ENCODE data around the gene CDC6.

CDC6 gene

GRCh38 chr17:40346765-40347158 lies 59.1 kb downstream of the CDC6 start:
- no peak overlapping the region for H3K27ac ChIP-seq (ENCODE audit: low read length, poor library complexity, severe bottlenecking)
- H2BK120ac ChIP-seq (ENCODE audit: low read depth, low read length): peak overlapping the region; percentile 15
- H3K18ac ChIP-seq (ENCODE audit: low read depth in 1 of 2, low read length in 2 of 2): peak overlapping the region; percentile 63 to 76
- peaks cover 24 to 47% of the 10 kb centered on the region in 2 experiments for H3K36me3 ChIP-seq (ENCODE audit: control insufficient read depth in 1 of 2, insufficient read depth in 2 of 2, low read depth in 1 of 2, low read length in 2 of 2)
- H2BK15ac ChIP-seq (ENCODE audit: low read depth, poor library complexity, severe bottlenecking): peak overlapping the region; percentile 26
- H2AK5ac ChIP-seq (ENCODE audit: low read length, severe bottlenecking): peak overlapping the region; percentile 46
- H3K4me2 ChIP-seq (ENCODE audit: low read length, poor library complexity, severe bottlenecking): no peak overlapping the region
- no peaks in the 10 kb centered on the region for H3K27me3 ChIP-seq (ENCODE audit: control insufficient read depth in 1 of 2, insufficient read depth in 1 of 2, low read length in 2 of 2)
- peaks cover 50% of the 10 kb centered on the region for H3K79me1 ChIP-seq (replicated peaks; ENCODE audit: low read length, poor library complexity, severe bottlenecking)
- no peaks in the 10 kb centered on the region for H3K9me3 ChIP-seq (ENCODE audit: control insufficient read depth, low read length)
- H2BK5ac ChIP-seq (ENCODE audit: low read depth, low read length, poor library complexity, severe bottlenecking): no peak overlapping the region
- peak overlapping the region in 1 of 2 experiments; percentile 18 for H3K23ac ChIP-seq (ENCODE audit: low read length in 2 of 2)
- H4K8ac ChIP-seq (ENCODE audit: low read length): no peak overlapping the region
- peak overlapping the region in 1 of 2 experiments; percentile 81 for H2BK12ac ChIP-seq (ENCODE audit: low read length in 2 of 2)
- no peak overlapping the region for H3K9ac ChIP-seq (ENCODE audit: low read length)
- DNase-seq: no peak
- peak overlapping the region; percentile 46 to 56 for H3K4ac ChIP-seq (ENCODE audit: low read depth in 1 of 2, low read length in 2 of 2)
- no peak overlapping the region for H2AFZ ChIP-seq (ENCODE audit: low read depth, low read length)
- peaks cover 68% of the 10 kb centered on the region for H3K4me1 ChIP-seq (ENCODE audit: control insufficient read depth, insufficient read depth, low read depth, low read length)
- H3K14ac ChIP-seq (ENCODE audit: low read length in 2 of 2): peak overlapping the region in 1 of 2 experiments; percentile 68
- H4K91ac ChIP-seq (ENCODE audit: low read length): peak overlapping the region; percentile 75
- no peak overlapping the region for H3K4me3 ChIP-seq (ENCODE audit: insufficient read depth in 1 of 2, low read depth in 1 of 2, low read length in 2 of 2)
- WGBS: 100% methylated on average over 1 of the region's 1 CpG

GRCh38 chr17:40347319-40348135 lies 59.8 kb downstream of the CDC6 start:
- peak overlapping the region; percentile 42 for H2AK5ac ChIP-seq (ENCODE audit: low read length, severe bottlenecking)

DNA sequence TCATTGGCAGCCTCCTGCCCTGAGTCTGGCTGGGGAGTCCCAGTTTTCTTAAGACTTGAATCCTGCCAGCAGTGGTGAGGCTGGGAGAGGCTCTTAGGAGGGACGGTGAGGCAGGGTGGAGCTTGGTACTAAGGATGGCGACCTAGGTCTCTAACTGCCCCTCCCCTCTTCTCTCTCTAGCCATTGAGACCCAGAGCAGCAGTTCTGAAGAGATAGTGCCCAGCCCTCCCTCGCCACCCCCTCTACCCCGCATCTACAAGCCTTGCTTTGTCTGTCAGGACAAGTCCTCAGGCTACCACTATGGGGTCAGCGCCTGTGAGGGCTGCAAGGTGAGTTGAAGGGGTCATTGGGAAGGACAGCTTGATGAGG lies 60.4 kb downstream of the CDC6 start:
- H3K9ac ChIP-seq (ENCODE audit: low read length): peak overlapping the region; percentile 43
- H2AK5ac ChIP-seq (ENCODE audit: low read length, severe bottlenecking): no peak overlapping the region
- no peak overlapping the region for H2AFZ ChIP-seq (ENCODE audit: low read depth, low read length)
- H4K91ac ChIP-seq (ENCODE audit: low read length): peak overlapping the region; percentile 45
- peaks cover 38 to 61% of the 10 kb centered on the region in 2 experiments for H3K36me3 ChIP-seq (ENCODE audit: control insufficient read depth in 1 of 2, insufficient read depth in 2 of 2, low read depth in 1 of 2, low read length in 2 of 2)
- peaks cover 53% of the 10 kb centered on the region for H3K79me1 ChIP-seq (replicated peaks; ENCODE audit: low read length, poor library complexity, severe bottlenecking)
- no peak for DNase-seq
- no peak overlapping the region for H2BK5ac ChIP-seq (ENCODE audit: low read depth, low read length, poor library complexity, severe bottlenecking)
- peak overlapping the region in 1 of 2 experiments; percentile 15 for H3K4ac ChIP-seq (ENCODE audit: low read depth in 1 of 2, low read length in 2 of 2)
- no peak overlapping the region for H3K27ac ChIP-seq (ENCODE audit: low read length, poor library complexity, severe bottlenecking)
- H2BK120ac ChIP-seq (ENCODE audit: low read depth, low read length): peak overlapping the region; percentile 36
- H3K23ac ChIP-seq (ENCODE audit: low read length in 2 of 2): no peak overlapping the region
- H2BK15ac ChIP-seq (ENCODE audit: low read depth, poor library complexity, severe bottlenecking): no peak overlapping the region
- no peaks in the 10 kb centered on the region for H3K9me3 ChIP-seq (ENCODE audit: control insufficient read depth, low read length)
- H3K4me3 ChIP-seq (ENCODE audit: insufficient read depth in 1 of 2, low read depth in 1 of 2, low read length in 2 of 2): peak overlapping the region in 1 of 2 experiments; percentile 2
- 86% methylated on average over 2 of the region's 5 CpGs for WGBS
- no peak overlapping the region for H3K4me2 ChIP-seq (ENCODE audit: low read length, poor library complexity, severe bottlenecking)
- H4K8ac ChIP-seq (ENCODE audit: low read length): no peak overlapping the region
- H3K18ac ChIP-seq (ENCODE audit: low read depth in 1 of 2, low read length in 2 of 2): peak overlapping the region; percentile 68 to 76
- H3K4me1 ChIP-seq (ENCODE audit: control insufficient read depth, insufficient read depth, low read depth, low read length): peaks cover 64% of the 10 kb centered on the region
- H3K27me3 ChIP-seq (ENCODE audit: control insufficient read depth in 1 of 2, insufficient read depth in 1 of 2, low read length in 2 of 2): no peaks in the 10 kb centered on the region
- peak overlapping the region in 1 of 2 experiments; percentile 26 for H3K14ac ChIP-seq (ENCODE audit: low read length in 2 of 2)
- peak overlapping the region; percentile 7 to 15 for H2BK12ac ChIP-seq (ENCODE audit: low read length in 2 of 2)

More at GRCh38 chr17:40347319-40348135, 59.8 kb downstream of the CDC6 start:
- DNase-seq: no peak
- Histone ChIP-seq H3K23ac (ENCODE audit: low read length in 2 of 2) (no peak overlapping the region), H3K4ac (ENCODE audit: low read depth in 1 of 2, low read length in 2 of 2) (peak overlapping the region; percentile 35 to 46), H3K18ac (ENCODE audit: low read depth in 1 of 2, low read length in 2 of 2) (peak overlapping the region; percentile 68 to 76), H2BK12ac (ENCODE audit: low read length in 2 of 2) (peak overlapping the region; percentile 7 to 78), H2AFZ (ENCODE audit: low read depth, low read length) (no peak overlapping the region), H4K8ac (ENCODE audit: low read length) (no peak overlapping the region), H3K79me1 (replicated peaks; ENCODE audit: low read length, poor library complexity, severe bottlenecking) (peaks cover 54% of the 10 kb centered on the region), H2BK15ac (ENCODE audit: low read depth, poor library complexity, severe bottlenecking) (no peak overlapping the region), H4K91ac (ENCODE audit: low read length) (peak overlapping the region; percentile 77), H3K9ac (ENCODE audit: low read length) (peak overlapping the region; percentile 41), H3K14ac (ENCODE audit: low read length in 2 of 2) (no peak overlapping the region), H3K4me2 (ENCODE audit: low read length, poor library complexity, severe bottlenecking) (no peak overlapping the region), H3K27me3 (ENCODE audit: control insufficient read depth in 1 of 2, insufficient read depth in 1 of 2, low read length in 2 of 2) (no peaks in the 10 kb centered on the region), H3K9me3 (ENCODE audit: control insufficient read depth, low read length) (no peaks in the 10 kb centered on the region), H2BK120ac (ENCODE audit: low read depth, low read length) (peak overlapping the region; percentile 36), H2BK5ac (ENCODE audit: low read depth, low read length, poor library complexity, severe bottlenecking) (no peak overlapping the region), H3K36me3 (ENCODE audit: control insufficient read depth in 1 of 2, insufficient read depth in 2 of 2, low read depth in 1 of 2, low read length in 2 of 2) (peaks cover 32 to 55% of the 10 kb centered on the region in 2 experiments), H3K4me3 (ENCODE audit: insufficient read depth in 1 of 2, low read depth in 1 of 2, low read length in 2 of 2) (no peak overlapping the region), H3K4me1 (ENCODE audit: control insufficient read depth, insufficient read depth, low read depth, low read length) (peaks cover 66% of the 10 kb centered on the region), H3K27ac (ENCODE audit: low read length, poor library complexity, severe bottlenecking) (no peak overlapping the region)
- 22% methylated on average over 7 of the region's 9 CpGs for WGBS

Measured in mesenchymal stem cell (in vitro differentiated cells and primary cell).